H1 (cell line): ENCODE measurements around the gene PIAS2. TPM values are rescaled to one million over a fixed set of nuclear protein-coding genes. Genes with fewer than 3 reads are reported as not detected.

ENCODE experiments used
- CTCF ChIA-PET: fragments of 300-600 bp; sonication (Branson Sonifier 250); formaldehyde crosslinking; loops from one replicate; lab custom pipeline; 2021; ENCODE audit not compliant: partially characterized antibody; lab: Charles Lee
- POLR2A ChIA-PET: fragments of 300-600 bp; sonication (Branson Sonifier 250); formaldehyde crosslinking; loops from one replicate; lab custom pipeline; 2021; ENCODE audit warnings: inconsistent platforms; ENCODE audit not compliant: partially characterized antibody; lab: Charles Lee
- DNase-seq, 2 experiments: peaks; one replicate each; pipeline versions ENCODE4 v3.0.0 to v3.0.0-alpha.2; 2010 to 2022; ENCODE audit warnings: low spot score in 2 of 2, low read depth in 1 of 2, mixed read lengths in 1 of 2
- FAIRE-seq: peaks from 2 replicates; lab custom pipeline; 2011; peaks lifted over from hg19 to GRCh38; lab: Jason Lieb, UNC
- H2AFZ ChIP-seq: 2 replicates; pipeline ENCODE4 v1.8.1; 2012; ENCODE audit warnings: low read length, inconsistent platforms
- H2AK5ac ChIP-seq: 2 replicates; pipeline ENCODE4 v1.6.1; 2013; ENCODE audit warnings: low read depth, low read length
- H2BK120ac ChIP-seq: replicated peaks from 2 replicates; pipeline ENCODE3; 2013; ENCODE audit warnings: low read depth, low read length, inconsistent platforms
- H2BK12ac ChIP-seq: 2 replicates; pipeline ENCODE4 v1.6.1; 2013; ENCODE audit warnings: low read depth, low read length
- H2BK15ac ChIP-seq: 2 replicates; pipeline ENCODE4 v1.6.1; 2013; ENCODE audit warnings: low read length
- H2BK20ac ChIP-seq: 2 replicates; pipeline ENCODE4 v1.6.1; 2013; ENCODE audit warnings: low read length
- H2BK5ac ChIP-seq: 2 replicates; pipeline ENCODE4 v1.6.1; 2013; ENCODE audit warnings: low read depth, low read length
- H3K14ac ChIP-seq: 2 replicates; pipeline ENCODE4 v1.6.1; 2013; ENCODE audit warnings: inconsistent platforms; ENCODE audit not compliant: insufficient read length
- H3K18ac ChIP-seq: 2 replicates; pipeline ENCODE4 v1.6.1; 2013; ENCODE audit warnings: low read length; ENCODE audit errors: extremely low read depth
- H3K23ac ChIP-seq: 2 replicates; pipeline ENCODE4 v1.6.1; 2013; ENCODE audit warnings: inconsistent platforms; ENCODE audit not compliant: insufficient read length
- H3K23me2 ChIP-seq: 2 replicates; pipeline ENCODE4 v1.6.1; 2013; ENCODE audit warnings: low read depth, low read length
- H3K27ac ChIP-seq: 2 replicates; pipeline ENCODE4 v1.6.1; 2011; ENCODE audit warnings: low read depth, low read length, inconsistent platforms
- H3K27me3 ChIP-seq, 4 experiments: replicated peaks in 1 of 4; 1 replicate in 1 of 4; 2 replicates in 3 of 4; pipeline versions ENCODE4 v1.6.1 to v1.8.1; 2011 to 2013; ENCODE audit warnings: low read length in 3 of 4, mild to moderate bottlenecking in 3 of 4, inconsistent platforms in 2 of 4, mixed read lengths in 2 of 4, moderate library complexity in 1 of 4; ENCODE audit not compliant: control insufficient read depth in 3 of 4, insufficient read depth in 3 of 4; ENCODE audit errors: extremely low read depth in 1 of 4
- H3K36me3 ChIP-seq, 4 experiments: 2 replicates each; pipeline versions ENCODE4 v1.6.1 to v1.8.1; 2011 to 2013; ENCODE audit warnings: mild to moderate bottlenecking in 4 of 4, low read length in 3 of 4, moderate library complexity in 2 of 4, control low read depth in 1 of 4, inconsistent platforms in 1 of 4; ENCODE audit not compliant: insufficient read depth in 4 of 4, control insufficient read depth in 2 of 4
- H3K4ac ChIP-seq: replicated peaks from 2 replicates; pipeline ENCODE3; 2013; ENCODE audit warnings: low read length, low read depth, mixed read lengths, inconsistent platforms; ENCODE audit not compliant: insufficient read length
- H3K4me1 ChIP-seq, 4 experiments: replicated peaks in 1 of 4; 1 replicate in 1 of 4; 2 replicates in 3 of 4; pipeline versions ENCODE4 v1.6.1 to v1.8.1; 2011 to 2013; ENCODE audit warnings: low read length in 3 of 4, inconsistent platforms in 2 of 4, mixed read lengths in 1 of 4; ENCODE audit not compliant: insufficient read depth in 4 of 4, control insufficient read depth in 3 of 4
- H3K4me2 ChIP-seq, 2 experiments: 2 replicates each; pipeline versions ENCODE4 v1.6.1 to v1.8.1; 2011 to 2013; ENCODE audit warnings: low read depth in 2 of 2, low read length in 2 of 2, control low read depth in 1 of 2, inconsistent platforms in 1 of 2, mild to moderate bottlenecking in 1 of 2; ENCODE audit not compliant: insufficient read depth in 1 of 2
- H3K4me3 ChIP-seq, 4 experiments: fragments of 200-600, 300-600 bp in 1 of 4; sonication (generic), shearing (Covaris generic), sonication (Bioruptor Twin) in 1 of 4; 2 replicates each; pipeline versions ENCODE4 v1.5.1 to v1.8.1; 2011 to 2016; ENCODE audit warnings: low read length in 4 of 4, low read depth in 3 of 4, control low read depth in 2 of 4, inconsistent platforms in 2 of 4, mild to moderate bottlenecking in 2 of 4, mixed read lengths in 1 of 4, moderate library complexity in 1 of 4; ENCODE audit not compliant: insufficient read depth in 2 of 4; ENCODE audit errors: extremely low read depth in 1 of 4
- H3K56ac ChIP-seq: replicated peaks from 2 replicates; pipeline ENCODE3; 2013; ENCODE audit warnings: low read depth, mild to moderate bottlenecking, mixed read lengths, low read length, inconsistent platforms; ENCODE audit not compliant: insufficient read length
- H3K79me1 ChIP-seq: 2 replicates; pipeline ENCODE4 v1.6.1; 2013; ENCODE audit warnings: low read depth, low read length, control low read depth
- H3K79me2 ChIP-seq, 2 experiments: 2 replicates each; pipeline versions ENCODE4 v1.6.1 to v1.8.1; 2012 to 2013; ENCODE audit warnings: low read length in 2 of 2, mild to moderate bottlenecking in 2 of 2, inconsistent platforms in 1 of 2; ENCODE audit not compliant: insufficient read depth in 2 of 2, control insufficient read depth in 1 of 2
- H3K9ac ChIP-seq, 4 experiments: replicated peaks in 1 of 4; 1 replicate in 1 of 4; 2 replicates in 3 of 4; pipeline versions ENCODE4 v1.6.1 to v1.8.1; 2011 to 2013; ENCODE audit warnings: low read depth in 3 of 4, low read length in 3 of 4, control low read depth in 2 of 4, mild to moderate bottlenecking in 2 of 4, moderate library complexity in 2 of 4, inconsistent platforms in 1 of 4; ENCODE audit errors: extremely low read depth in 1 of 4
- H3K9me3 ChIP-seq, 2 experiments: 2 replicates each; pipeline versions ENCODE4 v1.6.1 to v1.8.1; 2012 to 2013; ENCODE audit warnings: mild to moderate bottlenecking in 2 of 2, moderate library complexity in 2 of 2, control low read depth in 1 of 2, inconsistent platforms in 1 of 2, low read depth in 1 of 2, low read length in 1 of 2, mixed read lengths in 1 of 2; ENCODE audit not compliant: insufficient read depth in 2 of 2
- H4K20me1 ChIP-seq, 2 experiments: replicated peaks in 1 of 2; 2 replicates each; pipeline versions ENCODE3 to v1.8.1; 2011 to 2013; ENCODE audit warnings: inconsistent platforms in 2 of 2, low read length in 2 of 2, mild to moderate bottlenecking in 1 of 2; ENCODE audit not compliant: insufficient read depth in 2 of 2, control insufficient read depth in 1 of 2
- H4K5ac ChIP-seq: 2 replicates; pipeline ENCODE4 v1.6.1; 2013; ENCODE audit warnings: low read length, low read depth, mixed read lengths, inconsistent platforms; ENCODE audit not compliant: insufficient read length
- H4K8ac ChIP-seq: 2 replicates; pipeline ENCODE4 v1.8.0; 2013; ENCODE audit warnings: mild to moderate bottlenecking, moderate library complexity, low read length, inconsistent platforms; ENCODE audit not compliant: insufficient read depth; ENCODE audit errors: extremely low read depth
- H4K91ac ChIP-seq: replicated peaks from 2 replicates; pipeline ENCODE3; 2013; ENCODE audit warnings: low read length, mixed read lengths, inconsistent platforms; ENCODE audit not compliant: insufficient read length
- CREB1 ChIP-seq: IDR thresholded peaks from 2 replicates; pipeline ENCODE4 v1.6.1; 2012; ENCODE audit warnings: inconsistent platforms
- CTBP2 ChIP-seq: IDR thresholded peaks from 2 replicates; pipeline ENCODE4 v1.7.0; 2011; ENCODE audit warnings: borderline replicate concordance, mild to moderate bottlenecking, moderate library complexity, mixed read lengths, low read length; ENCODE audit not compliant: insufficient read depth, insufficient read length
- GABPA ChIP-seq: IDR thresholded peaks from 2 replicates; pipeline ENCODE4 v1.6.1; 2011; ENCODE audit warnings: mild to moderate bottlenecking, low read length, moderate library complexity, borderline replicate concordance; ENCODE audit not compliant: insufficient read depth
- POLR2A ChIP-seq, 2 experiments: IDR thresholded peaks; 1 replicate in 1 of 2; 2 replicates in 1 of 2; pipeline ENCODE4 v1.6.1; 2011; ENCODE audit warnings: low read depth in 2 of 2, low read length in 2 of 2, mild to moderate bottlenecking in 2 of 2; ENCODE audit errors: control extremely low read depth in 1 of 2
- RFX5 ChIP-seq: IDR thresholded peaks from 2 replicates; pipeline ENCODE4 v1.6.1; 2011; ENCODE audit warnings: low read depth, low read length, improper control_type of control experiment, borderline replicate concordance
- SIX5 ChIP-seq: IDR thresholded peaks from 2 replicates; pipeline ENCODE4 v1.6.1; 2011; ENCODE audit warnings: mild to moderate bottlenecking, low read depth, low read length
- TAF1 ChIP-seq: IDR thresholded peaks from 2 replicates; pipeline ENCODE4 v1.6.1; 2011; ENCODE audit warnings: mild to moderate bottlenecking, low read depth, low read length
- ZNF274 ChIP-seq: IDR thresholded peaks from 2 replicates; pipeline ENCODE4 v1.7.0; 2012; ENCODE audit warnings: low read length, borderline replicate concordance; ENCODE audit errors: extremely low read depth
- WGBS, 2 experiments: shearing (Covaris generic) in 1 of 2; methylation state at CpG; one replicate each; pipeline versions ENCODE4 v1.1.6 to v1.1.7; 2013 to 2015; ENCODE audit warnings: low lambda C conversion rate in 2 of 2, mixed read lengths in 2 of 2, inconsistent platforms in 1 of 2, low coverage in 1 of 2, missing lambda C conversion rate in 1 of 2; ENCODE audit not compliant: insufficient replicate concordance in 2 of 2, insufficient coverage in 1 of 2, insufficient read length in 1 of 2; ENCODE audit errors: extremely low coverage in 1 of 2, missing lambda C conversion rate in 1 of 2; 5-methylcytosine and 5-hydroxymethylcytosine counted together
- polyA plus RNA-seq, 7 experiments: library from polyadenylated mRNA; depleted of rRNA in 3 of 7; stranded (reverse) in 5 of 7; unstranded in 2 of 7; fragments of >200 nt in 5 of 7; fragments of 200-250 nt in 2 of 7; gene quantifications; 1 replicate in 5 of 7; 2 replicates in 1 of 7; 4 replicates in 1 of 7; pipeline versions ENCODE4 v1.2.1 to v1.2.3, GENCODE V29; 2011 to 2013; ENCODE audit warnings: missing spikeins in 2 of 7, mixed read lengths in 2 of 7
- total RNA-seq: library from RNA; stranded (reverse); fragmentation: NEBNext Ultra II Directional; extraction: Animal tissue kit (Norgen Biotek cat#: 25700); gene quantifications from 2 replicates; pipeline ENCODE4 v1.2.1, GENCODE V29; 2021
- TF ChIP-seq, protein P1 (sequence below), 3 experiments: IDR thresholded peaks; 1 replicate in 2 of 3; 2 replicates in 1 of 3; pipeline versions ENCODE4 v1.5.1 to v1.6.1; 2011; ENCODE audit warnings: low read length in 3 of 3, mild to moderate bottlenecking in 3 of 3, inconsistent platforms in 2 of 3, low read depth in 1 of 3, moderate library complexity in 1 of 3; ENCODE audit not compliant: insufficient read depth in 1 of 3; ENCODE audit errors: control extremely low read depth in 1 of 3

Gene PIAS2
- total and polyA plus RNA-seq, 2 of the 8 experiments (the other 6 are each of a cell fraction or from before 2014, with no cell fraction given): 20.1 to 53.9 TPM

DNA sequence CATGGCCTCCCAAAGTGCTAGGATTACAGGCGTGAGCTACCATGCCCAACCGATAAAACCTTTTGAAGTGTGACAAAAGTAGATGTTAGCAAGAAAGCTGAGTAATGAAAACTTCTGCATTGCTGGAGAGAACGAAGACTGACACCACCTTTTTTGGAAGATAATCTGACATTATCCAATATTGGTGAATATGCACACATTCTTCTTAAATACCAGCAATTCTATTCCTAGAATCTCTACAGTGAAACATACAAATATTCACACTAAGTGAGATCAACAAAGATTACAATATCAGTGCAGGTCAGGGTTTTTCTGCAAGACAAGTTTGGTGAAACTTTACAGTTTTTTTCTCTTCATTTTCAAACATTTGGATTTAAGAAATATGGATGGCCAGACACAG is 7.8 kb downstream of the PIAS2 start:
- no peak overlapping the region for H2BK120ac ChIP-seq
- H3K9ac ChIP-seq: no peak overlapping the region
- no peak overlapping the region for H3K4me2 ChIP-seq
- H2AK5ac ChIP-seq: no peak overlapping the region
- WGBS, 2 experiments: 98% methylated on average over 3 of the region's 3 CpGs; no CpG with 5 or more reads in 1 of the 2 experiments
- H3K18ac ChIP-seq: no peak overlapping the region
- H3K36me3 ChIP-seq: peaks cover 0 to 6% (median 3%) of the 10 kb centered on the region in 4 experiments; a peak in 3 of 8 replicates
- H3K56ac ChIP-seq: no peak overlapping the region
- H2AFZ ChIP-seq: no peak overlapping the region
- H3K79me2 ChIP-seq: peaks cover 13 to 100% of the 10 kb centered on the region in 2 experiments; a peak in 3 of 4 replicates
- peaks cover 4% of the 10 kb centered on the region for H3K79me1 ChIP-seq
- no peak overlapping the region for H3K4me3 ChIP-seq
- no peak overlapping the region for H2BK12ac ChIP-seq
- H3K23ac ChIP-seq: no peak overlapping the region
- H3K14ac ChIP-seq: no peak overlapping the region
- 0 out of 4 replicates have a peak, but pooled peaks cover 0 to 4% of the 10 kb centered on the region in 2 experiments for H3K9me3 ChIP-seq
- H3K27ac ChIP-seq: no peak overlapping the region
- no peaks in the 10 kb centered on the region for H3K23me2 ChIP-seq
- H2BK20ac ChIP-seq: no peak overlapping the region
- H3K4me1 ChIP-seq: peaks cover 3 to 12% (median 6%) of the 10 kb centered on the region in 4 experiments; a peak in 4 of 7 replicates
- H4K8ac ChIP-seq: no peak overlapping the region
- ChIA-PET POLR2A (interaction anchor here (1.0 to 2.8 kb wide), 2 partner anchors 8 to 10 kb away, joined by 5 to 9 read pairs; partner anchors contain the start of genes KATNAL2 and PIAS2), CTCF (interaction anchor here (0.7 kb wide), 1 partner anchor 533 kb away, joined by 3 read pairs; no protein-coding TSS in a partner anchor)
- no peak overlapping the region for H2BK5ac ChIP-seq
- no peaks in the 10 kb centered on the region for H3K27me3 ChIP-seq
- no peak overlapping the region for H3K4ac ChIP-seq
- no peak overlapping the region for H4K91ac ChIP-seq
- TF ChIP-seq RFX5 (no peak), CREB1 (no peak), POLR2A (IDR thresholded peaks at IDR 0.05; ENCODE audit: control extremely low read depth in 1 of 2, low read depth in 2 of 2, low read length in 2 of 2) (no peak), SIX5 (no peak), TAF1 (no peak), GABPA (no peak), ZNF274 (no peak), CTBP2 (no peak)
- TF ChIP-seq, protein P1, sequence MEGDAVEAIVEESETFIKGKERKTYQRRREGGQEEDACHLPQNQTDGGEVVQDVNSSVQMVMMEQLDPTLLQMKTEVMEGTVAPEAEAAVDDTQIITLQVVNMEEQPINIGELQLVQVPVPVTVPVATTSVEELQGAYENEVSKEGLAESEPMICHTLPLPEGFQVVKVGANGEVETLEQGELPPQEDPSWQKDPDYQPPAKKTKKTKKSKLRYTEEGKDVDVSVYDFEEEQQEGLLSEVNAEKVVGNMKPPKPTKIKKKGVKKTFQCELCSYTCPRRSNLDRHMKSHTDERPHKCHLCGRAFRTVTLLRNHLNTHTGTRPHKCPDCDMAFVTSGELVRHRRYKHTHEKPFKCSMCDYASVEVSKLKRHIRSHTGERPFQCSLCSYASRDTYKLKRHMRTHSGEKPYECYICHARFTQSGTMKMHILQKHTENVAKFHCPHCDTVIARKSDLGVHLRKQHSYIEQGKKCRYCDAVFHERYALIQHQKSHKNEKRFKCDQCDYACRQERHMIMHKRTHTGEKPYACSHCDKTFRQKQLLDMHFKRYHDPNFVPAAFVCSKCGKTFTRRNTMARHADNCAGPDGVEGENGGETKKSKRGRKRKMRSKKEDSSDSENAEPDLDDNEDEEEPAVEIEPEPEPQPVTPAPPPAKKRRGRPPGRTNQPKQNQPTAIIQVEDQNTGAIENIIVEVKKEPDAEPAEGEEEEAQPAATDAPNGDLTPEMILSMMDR (IDR thresholded peaks at IDR 0.05; ENCODE audit: control extremely low read depth in 1 of 3, insufficient read depth in 1 of 3, low read depth in 1 of 3, low read length in 3 of 3): no peak
- DNase-seq (no peak), FAIRE-seq (no peak)
- H2BK15ac ChIP-seq: no peak overlapping the region
- H4K5ac ChIP-seq: no peak overlapping the region
- peaks cover 4 to 6% of the 10 kb centered on the region in 2 experiments for H4K20me1 ChIP-seq
